ENCODE results near the gene TMEM258. TPM values are rescaled to one million over a fixed set of nuclear protein-coding genes. Genes with fewer than 3 reads are reported as not detected.
A peak's percentile ranks its signal among the peaks of the same experiment; 100 is the strongest.

TMEM258 gene
- total and polyA plus RNA-seq, 10 donors: 52.4 to 185 (median 80.0) TPM

DNA sequence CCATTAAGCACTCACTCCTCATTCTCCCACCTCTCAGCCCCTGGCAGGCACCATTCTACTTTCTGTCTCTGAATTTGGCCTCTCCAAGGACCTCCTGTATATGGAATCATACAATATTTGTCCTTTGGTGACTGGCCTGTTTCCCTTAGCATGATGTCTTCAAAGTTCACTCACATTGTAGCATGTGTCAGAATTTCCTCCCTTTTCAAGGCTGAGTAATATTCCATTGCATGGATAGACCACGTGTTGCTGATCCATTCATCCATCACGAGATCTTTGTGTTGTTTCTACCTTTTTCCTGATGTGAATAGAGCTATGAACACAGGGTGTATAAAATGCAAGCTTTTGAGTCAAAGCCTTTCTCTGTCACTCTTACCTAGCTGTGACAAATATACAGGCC is 47.3 kb upstream of the TMEM258 start:
- Histone ChIP-seq H3K27me3 (replicated peaks in 1 of 7) (no peaks in the 10 kb centered on the region), H3K9me3 (no peaks in the 10 kb centered on the region), H3K36me3 (peaks cover 0 to 48% (median 0%) of the 10 kb centered on the region in 6 donors), H3K27ac (no peak overlapping the region), H3K4me1 (peaks cover 0 to 19% (median 10%) of the 10 kb centered on the region in 6 donors), H3K4me3 (no peak overlapping the region)
- 91 to 98% (median 94%) methylated on average over 2 of the region's 2 CpGs for WGBS, 5 donors
- intact Hi-C loops (cut with DNase I; ENCODE audit: low total_unique reads): no loop called here
- TF ChIP-seq, protein P1, sequence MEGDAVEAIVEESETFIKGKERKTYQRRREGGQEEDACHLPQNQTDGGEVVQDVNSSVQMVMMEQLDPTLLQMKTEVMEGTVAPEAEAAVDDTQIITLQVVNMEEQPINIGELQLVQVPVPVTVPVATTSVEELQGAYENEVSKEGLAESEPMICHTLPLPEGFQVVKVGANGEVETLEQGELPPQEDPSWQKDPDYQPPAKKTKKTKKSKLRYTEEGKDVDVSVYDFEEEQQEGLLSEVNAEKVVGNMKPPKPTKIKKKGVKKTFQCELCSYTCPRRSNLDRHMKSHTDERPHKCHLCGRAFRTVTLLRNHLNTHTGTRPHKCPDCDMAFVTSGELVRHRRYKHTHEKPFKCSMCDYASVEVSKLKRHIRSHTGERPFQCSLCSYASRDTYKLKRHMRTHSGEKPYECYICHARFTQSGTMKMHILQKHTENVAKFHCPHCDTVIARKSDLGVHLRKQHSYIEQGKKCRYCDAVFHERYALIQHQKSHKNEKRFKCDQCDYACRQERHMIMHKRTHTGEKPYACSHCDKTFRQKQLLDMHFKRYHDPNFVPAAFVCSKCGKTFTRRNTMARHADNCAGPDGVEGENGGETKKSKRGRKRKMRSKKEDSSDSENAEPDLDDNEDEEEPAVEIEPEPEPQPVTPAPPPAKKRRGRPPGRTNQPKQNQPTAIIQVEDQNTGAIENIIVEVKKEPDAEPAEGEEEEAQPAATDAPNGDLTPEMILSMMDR (IDR thresholded peaks at IDR 0.05 in 8 of 11, conservative IDR thresholded peaks at IDR 0.05 in 3 of 11): no peak
- TF ChIP-seq POLR2AphosphoS5 (IDR thresholded peaks at IDR 0.05) (no peak), POLR2A (IDR thresholded peaks at IDR 0.05) (no peak)
- no peak for DNase-seq

- TF ChIP-seq POLR2A (IDR thresholded peaks at IDR 0.05): no peak
- TF ChIP-seq POLR2AphosphoS5 (IDR thresholded peaks at IDR 0.05): peak in 1 of 3 donors; percentile 5
- TF ChIP-seq, protein P1 (IDR thresholded peaks at IDR 0.05 in 8 of 11, conservative IDR thresholded peaks at IDR 0.05 in 3 of 11): no peak
- H3K4me1 ChIP-seq: peaks cover 5 to 27% (median 17%) of the 10 kb centered on the region in 6 donors
- 85 to 93% (median 88%) methylated on average over 10 of the region's 10 CpGs for WGBS, 5 donors
- H3K9me3 ChIP-seq: no peaks in the 10 kb centered on the region
- intact Hi-C loops (cut with DNase I; ENCODE audit: low total_unique reads): no loop called here
- no peak overlapping the region for H3K27ac ChIP-seq
- peaks cover 0 to 41% (median 0%) of the 10 kb centered on the region in 6 donors for H3K36me3 ChIP-seq
- no peak overlapping the region for H3K4me3 ChIP-seq
- no peaks in the 10 kb centered on the region for H3K27me3 ChIP-seq (replicated peaks in 1 of 7)
- DNase-seq: peak; percentile 52
These were observed 46.5 kb upstream of the TMEM258 start for GRCh38 chr11:61838921-61839320.

DNA sequence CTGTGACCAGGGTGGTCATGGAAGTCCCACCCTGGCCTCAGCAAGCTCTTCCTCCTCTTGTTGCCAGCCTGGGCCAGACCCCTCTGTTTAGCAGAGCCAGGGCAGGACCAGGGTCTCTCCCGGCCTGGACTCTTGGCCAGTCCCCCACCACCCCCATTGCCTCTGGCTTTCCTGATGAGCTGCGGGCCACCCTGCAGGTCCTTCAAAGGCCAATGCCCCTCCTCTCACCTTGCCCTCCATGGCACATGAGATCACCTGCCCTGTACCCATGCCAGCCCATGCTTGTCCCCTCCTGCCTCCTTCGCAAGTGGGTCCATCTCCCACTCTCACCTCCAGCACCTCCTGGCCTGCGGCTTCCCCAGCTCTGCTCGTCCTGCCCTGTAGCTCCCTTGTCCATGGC is 46.1 kb upstream of the TMEM258 start:
- TF ChIP-seq, protein P1 (IDR thresholded peaks at IDR 0.05 in 8 of 11, conservative IDR thresholded peaks at IDR 0.05 in 3 of 11): no peak
- TF ChIP-seq POLR2AphosphoS5 (IDR thresholded peaks at IDR 0.05) (no peak), POLR2A (IDR thresholded peaks at IDR 0.05) (no peak)
- Histone ChIP-seq H3K4me3 (no peak overlapping the region), H3K36me3 (peaks cover 0 to 36% (median 0%) of the 10 kb centered on the region in 6 donors), H3K4me1 (peaks cover 5 to 32% (median 19%) of the 10 kb centered on the region in 6 donors), H3K27me3 (replicated peaks in 1 of 7) (no peaks in the 10 kb centered on the region), H3K27ac (no peak overlapping the region), H3K9me3 (no peaks in the 10 kb centered on the region)
- WGBS, 5 donors: 85 to 100% (median 96%) methylated on average over 5 of the region's 5 CpGs
- intact Hi-C loops (cut with DNase I; ENCODE audit: low total_unique reads): no loop called here
- peak; percentile 64 for DNase-seq

GRCh38 chr11:61837411-61838005 is 45.1 kb upstream of the TMEM258 start:
- intact Hi-C loops (cut with DNase I; ENCODE audit: low total_unique reads): no loop called here
- no peaks in the 10 kb centered on the region for H3K27me3 ChIP-seq (replicated peaks in 1 of 7)
- no peaks in the 10 kb centered on the region for H3K9me3 ChIP-seq
- WGBS, 5 donors: 86 to 95% (median 93%) methylated on average over 8 to 15 of the region's 15 CpGs
- H3K36me3 ChIP-seq: peaks cover 0 to 29% (median 0%) of the 10 kb centered on the region in 6 donors
- no peak overlapping the region for H3K4me3 ChIP-seq
- TF ChIP-seq POLR2A (IDR thresholded peaks at IDR 0.05) (no peak), POLR2AphosphoS5 (IDR thresholded peaks at IDR 0.05) (no peak)
- TF ChIP-seq, protein P1 (IDR thresholded peaks at IDR 0.05 in 8 of 11, conservative IDR thresholded peaks at IDR 0.05 in 3 of 11): no peak
- DNase-seq: peak; percentile 54
- peaks cover 5 to 42% (median 19%) of the 10 kb centered on the region in 6 donors for H3K4me1 ChIP-seq
- no peak overlapping the region for H3K27ac ChIP-seq
